HG03432 (cell line): ENCODE results near the gene SLC25A23.
A peak's percentile ranks its signal among the peaks of the same experiment; 100 is the strongest.

ENCODE experiments used
- ATAC-seq: cut with Tn5 transposase; IDR thresholded peaks from one replicate; pipeline ENCODE4 v1.9.1; 2021; ENCODE audit warnings: mild to moderate bottlenecking, moderate library complexity; ENCODE audit not compliant: unreplicated experiment

Gene SLC25A23

DNA sequence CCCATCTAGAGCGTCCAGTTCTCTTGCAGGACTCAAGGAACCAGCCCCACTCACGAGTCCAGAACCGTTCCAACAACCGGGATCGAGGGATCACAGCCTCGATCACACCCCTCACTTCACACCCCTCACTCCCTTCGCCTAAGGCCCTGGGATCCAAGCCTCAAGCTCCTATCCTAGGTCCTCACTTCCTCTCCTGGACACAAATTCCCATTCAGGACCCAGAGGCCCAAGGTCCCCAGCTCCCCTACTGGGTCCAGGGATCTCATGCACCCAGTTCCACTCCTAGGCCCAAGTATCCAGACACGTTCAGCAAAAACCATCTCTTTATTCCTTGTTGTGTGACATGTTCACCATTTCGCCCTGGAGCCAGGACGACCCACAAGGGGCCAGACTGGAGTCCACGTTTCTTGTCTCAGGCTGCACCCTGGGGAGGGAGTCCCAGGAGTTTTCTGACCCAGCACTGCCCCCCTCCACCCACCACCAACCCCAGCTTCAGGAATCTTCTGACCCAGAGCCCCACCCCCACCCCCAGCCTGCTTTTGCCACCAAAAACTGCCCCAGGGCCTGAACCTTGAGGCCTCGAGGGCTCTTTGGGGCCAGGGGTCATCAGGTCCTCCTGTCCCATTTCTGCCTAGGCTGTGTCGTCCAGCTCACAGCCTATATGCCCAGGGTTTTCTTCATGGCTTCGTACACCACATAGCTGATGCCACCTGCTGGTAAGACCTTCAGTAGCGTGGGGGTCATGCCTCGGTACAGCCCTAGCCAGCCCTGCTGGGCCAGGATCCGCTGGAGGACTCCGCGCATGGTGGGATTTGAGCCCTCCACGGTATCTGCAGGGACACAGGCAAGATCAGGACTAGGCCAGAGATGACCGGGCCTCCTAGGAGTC is 33.6 kb downstream of the SLC25A23 start:
- ATAC-seq: no peak

DNA sequence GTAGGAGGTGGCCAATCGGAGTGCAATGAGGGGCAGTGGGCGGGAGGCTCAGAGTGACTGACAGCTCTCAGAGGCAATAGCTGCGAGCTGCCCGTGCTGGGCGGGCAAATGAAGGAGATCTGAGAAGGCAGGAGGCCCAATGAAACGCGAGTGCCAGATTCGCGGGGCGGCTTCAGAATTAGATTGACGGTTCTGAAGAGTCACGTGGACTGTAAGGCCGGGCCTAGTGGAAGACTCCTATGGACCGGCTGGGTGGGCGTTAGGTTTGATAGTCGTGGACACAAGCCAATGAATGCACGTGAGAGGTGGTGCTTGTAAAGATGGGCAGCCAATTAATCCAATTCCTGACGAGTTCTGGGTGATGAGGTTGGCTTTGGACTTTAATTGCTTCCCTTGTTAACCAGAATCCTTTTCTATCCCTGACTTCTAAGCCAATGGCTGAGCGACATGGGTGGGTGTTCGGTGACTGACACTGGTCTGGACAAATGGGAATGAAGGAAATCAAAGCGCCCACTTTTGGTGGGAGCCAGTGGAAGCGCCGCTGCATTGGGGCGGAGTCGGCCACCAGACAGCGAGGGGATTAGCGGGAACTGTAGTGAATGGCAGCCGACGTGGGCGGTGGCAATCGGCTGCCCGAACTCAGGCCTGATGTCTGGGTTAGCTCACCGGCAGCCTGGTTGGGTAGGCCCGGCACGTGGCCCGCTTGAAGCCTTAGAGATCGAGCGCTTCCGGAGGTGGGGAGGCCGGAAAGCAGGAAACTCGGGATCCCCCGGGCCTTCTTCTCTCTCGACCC is 34.5 kb downstream of the SLC25A23 start:
- peak; percentile 86 for ATAC-seq

DNA sequence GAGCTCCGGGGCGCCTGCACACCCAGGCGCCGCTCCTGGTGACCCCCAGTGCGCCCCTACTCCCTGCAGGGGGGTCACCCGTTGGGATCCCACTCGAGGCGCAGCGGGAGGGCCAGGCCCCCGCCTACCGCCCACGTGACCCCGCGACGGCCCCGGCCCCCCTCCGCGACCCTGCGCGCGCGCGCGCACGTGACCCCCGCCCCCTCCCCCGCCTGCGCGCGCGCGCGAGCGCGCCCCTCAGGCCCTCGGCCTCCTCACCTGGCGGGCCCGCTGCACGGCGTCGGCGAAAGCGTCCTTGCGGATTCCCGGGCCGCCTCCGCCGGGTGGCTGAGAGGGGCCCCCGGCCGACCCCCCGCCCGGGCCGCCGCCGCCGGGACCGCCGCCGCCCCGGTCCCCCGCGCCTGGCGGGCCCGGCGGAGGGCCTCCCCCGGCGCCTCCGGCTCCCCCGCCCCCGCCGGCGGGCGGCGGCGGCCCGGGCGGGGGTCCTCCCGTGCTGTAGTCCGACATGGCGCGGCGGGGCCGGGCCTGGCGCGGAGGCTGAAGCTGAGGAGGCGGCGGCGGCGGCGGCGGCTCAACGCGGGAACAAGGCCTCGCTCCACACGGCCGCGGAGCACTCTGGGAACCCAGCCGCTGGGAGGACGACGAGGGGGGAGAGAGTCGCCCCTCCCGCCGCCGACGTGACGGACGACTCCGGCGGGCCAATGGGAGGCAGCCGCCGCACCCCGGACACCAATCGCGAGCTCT is 35.2 kb downstream of the SLC25A23 start, which contains the start of gene KHSRP:
KHSRP (minus strand) TSS at position 617 of the 744 bp plus-strand sequence; CDS start at position 507, 110 bp downstream.
- ATAC-seq: no peak

DNA sequence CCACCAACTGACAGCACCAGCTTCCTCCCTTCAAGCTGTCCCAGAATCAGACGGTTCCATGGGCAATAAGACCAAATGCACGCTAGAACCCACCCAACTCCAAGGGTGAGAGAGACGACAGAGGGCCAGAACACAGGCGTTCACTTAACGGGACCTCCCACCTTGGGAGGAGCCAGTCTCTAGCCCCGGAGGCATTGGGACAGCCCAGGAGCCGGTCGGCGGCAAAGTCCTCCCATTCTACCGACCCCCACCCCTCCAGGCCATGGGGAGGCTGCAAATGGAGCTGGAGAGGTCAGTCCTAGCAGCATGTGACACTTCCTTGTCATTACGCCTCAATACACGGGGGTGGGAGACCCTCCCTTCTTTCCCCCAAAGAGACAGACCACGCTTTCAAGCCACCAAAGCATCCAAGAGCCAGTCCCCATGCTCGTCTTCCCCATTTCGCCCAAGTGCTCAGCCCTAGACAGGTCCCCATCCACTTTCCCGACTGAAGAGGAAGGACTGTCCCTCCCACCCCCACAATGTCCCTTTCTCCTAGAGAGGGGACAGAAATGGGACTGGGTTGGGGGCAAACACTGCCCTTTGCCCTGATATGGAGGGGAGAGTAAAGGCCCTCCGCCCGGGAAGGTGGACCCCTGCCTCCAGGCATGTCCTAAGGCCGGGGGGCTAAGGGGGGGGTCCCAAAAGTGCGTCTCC is 35.9 kb downstream of the SLC25A23 start:
- no peak for ATAC-seq

DNA sequence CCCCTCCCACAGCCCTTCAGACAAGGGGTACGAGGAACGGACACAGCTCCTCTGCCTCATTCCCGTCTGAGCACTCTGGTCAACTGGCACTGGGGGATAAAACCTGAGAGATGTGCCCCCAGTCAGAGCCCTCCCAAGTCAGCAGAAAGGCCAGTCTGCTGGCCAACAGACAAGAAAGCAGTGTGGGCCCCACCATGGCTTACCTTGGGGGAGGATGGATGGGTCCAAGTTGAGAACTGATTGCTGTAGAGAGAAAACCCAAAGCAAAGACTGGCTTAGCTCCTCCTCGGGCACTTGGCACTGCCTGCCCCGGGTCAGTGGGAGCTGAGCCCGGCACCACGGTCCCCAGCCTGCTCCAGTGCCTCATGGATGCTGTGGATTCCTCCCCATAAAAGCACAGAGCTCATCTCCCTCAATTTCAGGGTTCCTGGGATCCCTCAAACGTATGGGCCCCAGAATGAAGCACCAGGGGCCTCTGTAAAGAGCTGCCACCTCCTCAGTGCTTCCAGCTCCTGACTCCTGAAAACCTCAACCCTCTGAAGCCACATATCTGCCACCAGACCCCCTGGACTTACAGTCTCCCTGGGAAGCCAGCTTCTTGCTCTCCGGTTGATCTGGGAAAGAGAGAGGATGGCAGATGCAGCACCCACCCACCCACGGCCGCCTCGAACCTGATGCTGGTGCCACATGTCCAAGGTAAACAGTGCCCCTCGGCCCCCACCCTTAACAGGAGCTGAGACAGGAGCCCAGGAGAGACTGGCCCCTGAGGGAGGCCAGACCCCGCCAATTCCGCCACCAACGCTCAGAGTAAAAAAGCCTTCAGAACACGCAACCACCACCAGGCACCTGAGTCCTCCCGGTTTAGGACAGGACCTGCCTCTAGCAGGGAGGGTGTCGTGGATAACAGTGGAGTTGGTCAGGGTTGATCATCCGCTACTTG is 38.2 kb downstream of the SLC25A23 start:
- ATAC-seq: no peak

DNA sequence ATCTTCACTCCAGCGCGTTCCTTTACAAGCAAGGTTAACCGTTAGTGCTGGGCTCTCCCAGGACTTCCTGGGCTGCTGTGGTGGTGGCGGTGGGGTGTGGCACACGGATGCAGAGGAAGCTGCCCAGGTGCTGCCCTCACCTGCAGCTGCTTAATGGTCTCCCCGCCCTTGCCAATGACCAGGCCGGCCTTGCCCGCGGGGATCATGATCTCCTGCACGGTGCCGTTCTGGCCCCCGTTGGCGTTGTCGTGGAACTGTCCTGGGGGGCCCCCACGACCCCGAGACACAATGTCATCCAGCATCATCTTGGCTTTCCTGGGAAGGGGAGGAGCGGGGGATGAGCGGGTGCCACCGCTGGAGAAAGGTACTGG is 41.0 kb downstream of the SLC25A23 start:
- no peak for ATAC-seq

DNA sequence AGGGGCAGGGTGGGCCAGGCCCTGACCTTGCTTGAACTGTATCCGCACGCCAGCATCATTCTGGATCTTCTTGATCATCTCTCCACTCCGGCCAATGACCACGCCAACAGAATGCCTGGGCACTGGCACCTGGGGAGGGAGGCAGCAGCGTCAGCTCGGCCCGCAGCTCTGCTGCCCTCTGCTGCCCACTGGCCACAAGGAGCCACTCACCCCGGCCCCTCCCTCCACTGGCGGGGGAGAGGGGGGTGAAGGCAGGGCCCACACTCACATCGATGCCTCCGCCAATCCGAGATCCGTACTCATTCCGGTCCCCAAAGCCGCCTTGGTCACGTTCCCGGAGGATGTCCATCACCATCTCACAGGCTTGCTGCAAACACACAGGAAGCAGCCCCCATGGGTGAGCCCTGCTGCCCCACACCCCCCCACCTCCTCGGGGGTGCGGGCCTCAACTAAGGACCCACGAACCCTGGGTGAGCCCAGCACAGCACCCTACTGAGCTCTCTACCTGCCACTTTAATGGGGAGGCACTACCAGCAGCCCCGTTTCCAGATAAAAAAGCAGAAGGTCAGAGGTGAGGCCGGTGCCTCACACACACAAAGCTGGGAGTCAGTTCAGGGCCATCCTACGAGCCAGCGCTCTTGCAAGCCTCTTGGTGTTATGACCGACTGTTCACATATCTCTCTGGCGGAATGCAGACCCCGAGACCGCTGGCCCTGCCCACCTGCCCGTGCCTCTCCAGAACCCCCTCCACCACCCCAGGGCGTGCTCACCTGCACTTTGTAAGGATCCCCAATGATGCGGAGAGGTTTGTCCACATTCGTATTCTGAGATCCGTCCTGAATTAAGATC is 41.7 kb downstream of the SLC25A23 start:
- no peak for ATAC-seq

DNA sequence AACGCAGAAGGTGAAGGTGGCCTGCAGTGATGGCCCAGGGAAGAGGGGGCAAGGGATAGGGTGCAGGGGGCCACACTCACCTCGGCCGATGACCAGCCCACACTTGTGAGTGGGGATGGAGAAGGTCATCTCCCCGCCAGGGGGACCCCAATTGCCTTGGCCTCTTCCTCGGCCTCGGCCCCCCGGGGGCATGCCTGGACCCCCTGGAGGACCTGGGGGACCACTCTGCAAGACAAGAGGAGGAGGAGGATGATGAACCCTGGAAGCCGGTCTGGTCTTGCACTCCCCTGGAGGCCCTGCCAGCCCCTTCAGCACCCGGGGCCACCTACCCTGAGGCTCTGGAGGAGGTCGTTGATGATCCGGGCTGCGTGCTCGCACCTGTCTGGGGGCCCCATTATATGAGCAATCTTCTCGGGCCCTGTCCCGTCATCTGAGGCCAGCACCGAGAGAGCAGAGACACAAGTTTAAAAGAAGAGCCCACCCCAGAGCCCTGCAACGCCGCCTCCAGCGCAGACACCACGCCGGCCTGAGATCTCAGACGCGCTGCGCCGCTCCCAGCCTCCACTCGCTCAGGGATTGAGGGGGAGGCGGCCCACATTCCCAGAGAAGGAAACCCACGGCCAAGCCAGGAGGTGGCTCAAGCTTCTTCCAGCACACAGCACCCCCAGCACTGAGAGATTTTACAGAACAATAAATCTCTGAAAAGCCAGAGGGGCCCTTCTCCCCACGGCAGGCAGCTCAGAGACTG is 42.8 kb downstream of the SLC25A23 start:
- no peak for ATAC-seq

DNA sequence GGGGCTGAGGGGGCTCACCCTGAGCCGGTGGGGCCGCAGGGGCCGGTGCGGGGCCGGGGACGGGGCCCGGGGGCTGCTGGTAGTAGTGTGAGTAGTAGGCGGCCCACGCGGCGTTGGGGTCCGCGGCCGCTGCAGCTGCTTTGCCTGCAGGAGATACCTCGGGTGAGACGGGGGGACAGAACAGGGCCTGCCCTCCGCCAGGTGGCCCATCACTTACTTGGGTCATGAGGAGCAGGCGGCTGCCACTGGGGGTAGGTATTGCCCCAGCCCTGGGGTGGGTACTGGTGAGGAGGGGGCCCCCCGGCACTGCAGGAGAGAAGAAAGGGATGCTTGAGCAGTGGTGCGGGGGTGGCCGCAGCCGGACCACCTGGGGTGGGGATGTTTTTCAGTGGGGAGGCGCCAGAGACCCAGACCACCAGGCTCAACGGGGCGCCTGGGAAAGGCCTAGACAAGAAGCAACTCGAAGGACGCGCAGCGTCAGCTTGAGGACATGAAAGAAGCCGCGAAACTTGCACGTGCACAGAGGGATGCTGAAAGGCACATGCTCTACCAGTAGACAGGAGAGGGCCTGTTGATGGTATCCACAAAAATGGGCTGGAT is 43.9 kb downstream of the SLC25A23 start:
- ATAC-seq: no peak

DNA sequence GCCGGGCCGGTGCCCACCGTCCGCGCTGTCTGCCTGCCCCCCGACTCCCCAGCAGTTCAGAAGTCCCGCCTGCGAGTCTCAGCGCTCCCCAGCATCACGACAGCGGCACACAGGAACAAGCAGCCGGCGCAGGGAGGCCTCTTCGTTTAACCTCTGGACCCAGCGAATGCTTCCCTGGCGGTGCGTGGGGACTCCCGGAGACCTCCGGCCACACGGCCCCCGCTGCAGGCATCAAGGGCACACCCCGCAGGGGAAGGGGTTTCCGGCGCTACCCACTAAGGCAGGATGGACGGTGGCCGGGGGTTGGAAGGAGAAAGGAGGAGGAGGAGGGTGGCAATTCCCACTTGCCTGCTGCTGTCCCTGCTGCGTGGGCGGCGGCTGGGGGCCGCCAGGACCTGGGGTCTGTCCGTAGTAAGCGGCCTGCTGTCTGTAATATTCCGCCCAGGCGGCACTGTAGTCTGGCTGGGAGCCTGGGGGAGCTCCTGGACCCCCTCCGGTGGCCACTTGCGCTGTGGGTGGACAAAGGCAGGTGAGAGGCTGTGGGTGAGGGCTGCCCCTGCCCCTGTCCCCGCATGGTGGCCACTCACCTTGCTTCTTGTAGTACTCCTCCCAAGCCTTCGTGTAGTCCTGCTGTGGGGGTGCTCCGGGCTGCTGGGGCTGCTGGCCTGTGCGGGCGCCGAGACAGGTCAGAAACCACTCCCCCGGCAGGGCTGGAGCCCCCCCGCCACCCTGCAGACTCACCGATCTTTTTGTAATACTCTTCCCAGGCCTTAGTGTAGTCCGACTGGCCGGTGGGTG is 44.6 kb downstream of the SLC25A23 start:
- ATAC-seq: no peak

DNA sequence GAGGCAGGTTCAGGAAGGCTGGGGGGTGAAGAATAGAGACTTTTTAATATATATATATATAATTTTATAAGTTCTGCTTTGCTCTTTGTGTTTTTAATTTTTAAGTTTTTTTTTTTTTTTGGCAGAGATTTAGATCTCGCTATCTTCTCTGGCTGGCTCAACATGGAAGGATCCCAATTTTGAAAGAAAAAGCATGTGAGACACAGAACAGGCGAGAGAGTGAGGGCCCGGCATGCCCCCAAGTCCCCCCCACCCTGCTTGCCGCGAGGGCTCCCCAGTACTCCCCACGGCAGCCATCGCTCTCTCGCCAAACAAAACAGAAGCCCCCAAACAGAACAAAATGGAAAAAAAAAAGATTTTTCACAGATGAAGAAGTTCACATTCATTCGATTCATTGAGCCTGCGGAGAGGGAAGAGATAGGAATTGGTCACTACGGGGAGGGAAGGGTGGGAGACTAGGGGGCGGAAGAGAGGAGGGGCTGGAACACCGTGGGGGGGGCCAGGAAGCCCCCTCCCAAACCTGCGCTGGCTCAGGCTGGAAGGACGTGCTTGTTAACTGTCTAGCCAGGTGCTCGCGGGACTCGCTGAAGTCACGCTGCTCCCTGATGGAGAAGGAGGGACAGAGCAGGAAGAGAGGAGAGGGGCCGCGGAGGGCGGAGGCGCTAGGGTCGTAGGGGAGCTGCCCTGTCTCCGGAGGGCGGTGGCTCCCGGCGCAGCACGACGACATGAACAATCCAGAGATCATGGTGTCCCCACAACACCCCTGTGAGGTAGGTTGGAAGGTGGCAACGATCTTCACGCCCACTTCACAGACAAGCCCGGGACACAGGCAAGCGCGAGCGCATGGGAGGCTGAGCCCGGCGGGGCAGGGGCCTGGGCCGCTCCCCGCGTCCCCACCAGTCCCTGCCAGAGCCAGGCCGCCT is 45.6 kb downstream of the SLC25A23 start:
- no peak for ATAC-seq

DNA sequence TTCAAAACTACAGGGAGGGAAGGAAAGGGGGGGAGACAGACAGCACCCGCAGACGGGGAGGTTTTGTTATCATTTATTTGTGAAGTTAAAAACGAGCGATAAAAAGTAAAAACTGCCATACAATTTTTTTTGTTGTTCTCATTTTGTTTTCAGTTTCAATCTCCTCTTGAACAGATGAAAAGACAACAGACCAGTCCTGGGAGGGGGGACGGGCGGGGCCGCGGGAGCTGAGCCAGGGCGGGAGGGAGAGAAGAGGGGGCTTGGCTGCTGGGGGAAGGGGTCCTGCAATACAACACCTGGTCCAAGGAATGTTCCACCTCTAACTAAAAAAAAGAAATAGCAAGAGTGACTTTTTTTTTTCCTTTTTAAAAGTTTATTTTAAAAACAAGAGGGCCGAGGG is 46.3 kb downstream of the SLC25A23 start:
- no peak for ATAC-seq

DNA sequence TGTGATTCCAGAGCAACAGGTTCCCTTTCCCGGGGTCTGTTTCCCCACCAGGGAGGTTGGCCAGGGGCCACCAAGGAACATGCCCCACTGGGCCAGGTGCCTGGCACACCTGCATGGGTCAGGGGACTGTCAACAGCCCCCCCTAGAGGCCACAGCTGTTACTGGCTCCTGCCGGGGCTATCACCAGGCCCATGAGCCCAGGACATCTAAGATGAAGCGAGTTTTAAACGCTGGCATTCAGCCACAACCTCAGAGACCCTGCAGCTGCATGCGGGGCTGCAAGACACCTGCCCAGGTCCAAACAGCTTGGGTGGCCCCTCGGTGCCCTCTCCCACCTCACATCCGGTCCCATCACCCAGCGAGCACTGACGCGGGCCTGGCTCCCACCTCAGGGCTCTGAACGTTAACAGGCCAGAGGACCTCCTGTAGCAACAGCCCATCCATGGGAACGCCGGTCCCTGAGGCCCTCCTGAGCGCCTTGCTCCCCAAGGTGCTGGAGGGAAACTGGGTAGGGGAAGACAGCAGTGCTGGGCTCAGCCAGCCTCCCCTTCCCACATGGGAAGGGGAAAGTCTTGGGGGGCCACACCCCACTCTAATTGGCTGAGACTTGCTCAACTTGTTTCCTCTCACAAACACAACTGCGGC is 47.0 kb downstream of the SLC25A23 start:
- ATAC-seq: no peak

DNA sequence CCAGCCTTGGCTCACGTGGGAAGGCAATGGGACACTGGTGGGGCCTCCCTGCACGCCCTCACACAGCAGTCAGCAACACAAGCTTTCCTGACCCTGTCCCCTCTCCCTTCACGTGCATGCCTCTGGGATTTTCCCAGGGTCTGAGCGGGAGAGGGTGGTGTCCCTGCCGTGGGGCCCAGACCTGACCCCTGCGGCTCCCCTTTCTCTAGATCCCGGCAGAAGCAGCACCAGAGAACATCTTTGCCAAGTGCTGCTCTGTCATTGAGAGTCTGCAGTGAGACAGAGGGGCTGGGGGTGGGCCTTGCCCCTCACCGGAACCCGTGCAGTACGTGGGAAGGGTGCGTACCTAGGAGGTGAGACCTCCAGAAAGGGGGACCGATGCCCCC is 47.5 kb downstream of the SLC25A23 start:
- ATAC-seq: no peak

DNA sequence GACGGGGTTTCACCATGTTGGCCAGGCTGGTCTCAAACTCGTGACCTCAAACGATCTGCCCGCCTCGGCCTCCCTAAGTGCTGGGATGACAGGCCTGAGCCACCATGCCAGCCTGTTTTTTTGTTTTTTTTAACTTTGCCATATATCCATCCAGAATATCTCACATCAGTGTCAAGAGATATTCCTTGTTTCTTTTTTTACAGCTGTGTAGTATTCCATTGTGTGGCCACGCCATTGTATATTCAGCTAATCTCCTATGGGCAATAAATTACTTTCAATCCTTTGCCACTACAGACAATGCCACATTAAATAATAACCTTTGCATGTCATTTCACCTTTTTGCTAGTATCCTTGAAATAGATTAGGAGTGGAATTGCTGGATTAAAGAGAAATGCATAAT is 50.2 kb downstream of the SLC25A23 start:
- no peak for ATAC-seq
